Stimulated activated CD4-positive, alpha-beta T cell treated with anti-CD3 and anti-CD28 coated beads, TNF-alpha, amount 100 ng/mL, for 1 hour (primary cell): ENCODE data around the gene ZNF526.
A peak's percentile ranks its signal among the peaks of the same experiment; 100 is the strongest.

Experiments used
- DNase-seq, 3 donors: peaks; one replicate each; pipeline ENCODE4 v3.0.0-alpha.2; 2020; ENCODE audit warnings: low read depth in 3 of 3, low spot score in 1 of 3

Gene ZNF526

DNA sequence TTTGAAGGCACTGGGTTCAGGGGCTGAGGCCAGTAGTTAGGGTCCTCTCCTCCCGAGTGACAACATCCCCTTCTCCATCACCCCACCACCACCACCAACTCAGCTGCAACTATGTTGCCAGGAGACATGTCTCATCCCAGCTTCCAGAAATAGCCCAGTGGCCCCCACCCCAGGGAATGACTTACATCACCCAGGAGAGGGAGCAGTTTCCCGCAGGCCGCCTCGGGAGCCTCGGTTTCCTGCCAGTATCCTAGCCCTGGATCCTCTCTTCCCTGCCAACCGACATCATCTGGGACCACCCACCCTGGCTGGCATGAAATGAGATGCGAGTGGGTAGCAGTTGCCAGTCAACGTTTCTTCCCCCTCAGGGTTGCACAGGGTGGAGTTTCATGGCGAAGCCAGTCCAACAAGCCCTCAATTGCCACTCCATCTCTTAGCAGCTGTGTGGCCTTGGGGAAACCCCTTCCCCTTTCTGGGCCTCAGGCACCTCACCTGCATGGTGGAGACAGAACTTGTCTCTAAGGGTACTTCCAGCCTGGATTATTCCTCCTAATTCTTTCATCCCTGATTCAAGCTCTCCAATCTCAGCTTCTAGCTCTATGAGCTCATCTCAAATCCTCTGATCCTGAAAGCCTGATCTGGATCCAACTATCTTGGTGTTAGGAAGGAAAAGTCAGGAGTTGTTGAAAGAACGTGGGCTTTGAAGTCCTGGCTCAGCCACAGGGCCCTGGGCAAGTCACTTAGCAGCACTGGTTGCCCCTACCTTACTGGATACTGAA, 26.2 kb downstream of the ZNF526 start:
- no peak for DNase-seq

DNA sequence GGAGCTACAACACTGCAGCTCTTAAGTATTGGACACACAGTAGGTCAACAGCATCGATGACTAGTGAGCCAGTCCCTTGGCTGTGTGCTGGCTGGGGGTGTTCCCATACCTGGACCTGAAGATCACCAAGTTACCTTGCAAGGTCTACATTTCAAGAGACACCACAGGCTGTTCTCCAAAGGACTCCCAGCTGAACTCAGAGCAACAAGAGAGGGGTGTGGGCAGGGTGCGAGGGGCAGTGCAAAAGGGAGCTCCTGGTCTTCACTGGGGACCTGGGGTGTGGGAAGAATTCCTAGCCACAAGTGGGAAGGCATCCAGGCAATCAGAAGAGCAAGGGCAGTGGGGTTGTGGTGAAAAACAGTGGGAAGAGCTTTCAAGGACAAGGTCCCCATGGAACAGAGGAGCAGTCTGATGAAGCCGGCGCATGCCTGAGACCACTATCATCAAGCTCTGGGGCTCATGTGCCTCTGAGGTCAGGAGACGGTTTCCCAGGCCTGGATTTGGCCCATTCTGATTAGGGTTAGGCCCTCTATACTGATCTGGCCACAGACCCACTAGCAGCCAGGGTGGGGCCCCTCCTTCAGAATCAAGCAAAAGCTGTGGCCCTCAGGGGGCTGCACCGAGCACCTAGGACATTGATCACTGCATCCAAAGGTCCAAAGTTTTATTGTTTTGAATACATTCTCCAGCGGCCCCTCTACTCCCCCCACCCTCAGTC, 27.0 kb downstream of the ZNF526 start:
- no peak for DNase-seq

DNA sequence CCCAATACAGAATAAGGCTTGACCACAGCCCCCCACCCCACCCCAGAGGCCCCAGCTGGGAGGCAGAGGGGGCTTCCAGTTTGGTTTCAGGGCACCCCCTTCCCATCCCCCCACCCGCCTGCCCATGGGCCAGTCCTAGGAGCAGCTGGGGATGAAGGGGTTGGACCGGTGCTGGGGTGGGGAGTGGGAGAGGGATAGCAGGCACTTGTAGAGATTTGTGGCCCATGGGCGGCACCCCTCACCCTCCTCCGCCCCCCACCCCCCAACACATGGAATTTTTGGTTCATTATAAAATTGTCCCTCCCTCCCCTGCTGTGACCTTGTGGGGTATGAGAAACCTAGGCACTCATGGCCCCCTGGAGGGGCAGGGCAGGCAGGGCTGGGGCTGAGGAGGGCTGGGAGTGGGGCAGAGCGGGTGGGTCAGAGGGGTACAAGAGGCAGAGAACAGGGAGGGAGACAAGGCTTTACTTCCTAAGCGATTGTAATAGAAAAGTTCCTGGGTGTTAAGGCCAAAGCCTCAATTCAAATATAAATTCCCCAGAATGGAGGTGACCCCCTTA, 27.6 kb downstream of the ZNF526 start:
- DNase-seq = no peak

DNA sequence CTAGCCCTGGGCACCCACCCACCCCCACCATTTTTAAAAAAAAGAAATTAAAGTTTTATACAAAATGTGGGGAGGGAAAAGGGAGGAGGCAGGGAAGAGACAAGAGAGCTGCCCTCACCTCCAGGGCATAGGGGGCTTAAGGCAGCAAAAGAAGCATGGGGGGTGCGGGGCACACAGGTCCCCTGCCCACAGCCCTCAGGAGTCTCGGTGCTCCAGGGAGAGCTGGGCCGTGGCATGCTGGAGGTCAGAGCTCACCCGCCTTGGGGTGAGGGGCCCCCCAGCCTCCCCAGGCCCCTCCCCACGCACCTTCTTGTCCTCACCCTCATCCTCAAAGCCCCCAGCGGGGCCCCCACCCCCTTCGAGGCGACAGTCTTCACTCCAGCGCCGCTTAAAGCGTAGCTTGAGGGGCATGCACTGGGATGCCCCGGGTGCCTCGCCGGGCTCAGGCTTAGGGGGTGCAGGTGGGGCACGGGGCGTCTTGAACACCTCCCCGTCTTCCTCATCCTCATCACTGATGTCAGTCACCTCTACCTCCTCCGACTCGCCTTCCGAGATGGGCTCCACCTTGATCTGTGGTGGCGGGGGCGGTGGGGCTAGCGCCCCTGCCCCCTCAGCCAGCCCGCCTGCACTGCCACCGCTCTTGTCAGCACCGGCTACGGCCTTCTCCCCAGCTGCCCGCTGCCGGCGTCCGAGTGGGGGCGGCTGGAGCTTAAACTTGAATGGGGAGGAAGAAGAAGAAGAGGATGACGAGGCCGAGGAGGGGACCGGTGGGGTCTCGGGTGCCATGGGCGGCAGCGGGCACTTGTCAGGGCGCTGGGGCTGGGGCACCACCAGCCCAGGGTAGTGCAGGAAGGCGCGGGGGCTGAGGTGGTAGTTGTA, 28.4 kb downstream of the ZNF526 start:
- DNase-seq = no peak

DNA sequence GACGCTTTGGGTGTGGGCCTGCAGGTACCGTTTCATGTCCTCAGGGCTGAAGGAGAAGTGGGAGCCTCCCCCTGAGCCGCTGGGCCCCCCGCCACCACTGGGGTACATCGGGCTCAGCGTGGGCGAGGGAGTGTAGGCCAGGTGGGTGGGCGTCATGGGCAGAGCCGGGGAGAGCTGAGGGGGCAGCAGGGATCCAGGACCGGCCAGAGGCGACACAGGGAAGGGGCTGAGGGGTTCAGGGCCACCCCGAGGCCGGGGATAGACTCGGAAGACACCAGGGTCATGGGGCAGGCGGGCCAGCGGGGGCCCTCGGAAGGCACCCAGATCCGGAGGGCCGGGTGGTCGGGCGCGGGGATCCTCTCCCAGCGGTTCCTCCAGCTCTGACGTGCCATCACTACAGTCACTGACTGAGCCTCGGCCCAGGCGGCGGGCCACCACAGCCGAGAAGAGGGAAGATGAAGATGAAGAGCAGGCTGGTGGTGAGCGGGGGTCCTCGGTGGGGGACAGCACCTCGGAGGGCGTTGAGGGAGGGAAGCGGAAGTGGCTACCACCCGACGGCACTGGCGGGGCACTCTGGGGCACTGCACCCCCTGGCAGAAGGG, 29.1 kb downstream of the ZNF526 start:
- DNase-seq = no peak

DNA sequence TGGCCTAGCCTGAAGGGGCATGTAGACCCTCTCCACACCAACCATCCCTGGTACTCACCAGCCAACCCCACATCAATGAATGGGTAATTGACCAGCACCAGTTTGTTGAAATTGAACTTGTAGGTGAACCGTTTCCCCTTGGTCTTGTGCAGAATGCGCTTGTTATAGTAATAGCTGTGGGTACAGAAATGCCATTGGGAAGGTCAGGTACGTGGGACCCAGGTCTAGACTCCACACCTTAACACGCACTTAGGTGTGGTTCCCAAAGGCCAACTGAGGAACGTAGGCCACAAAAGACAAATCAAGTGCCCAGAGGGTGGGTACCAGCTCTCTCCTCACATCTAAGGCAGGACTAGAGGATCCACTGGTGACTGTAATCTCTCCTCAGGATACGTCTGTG, 29.7 kb downstream of the ZNF526 start:
- DNase-seq = no peak

DNA sequence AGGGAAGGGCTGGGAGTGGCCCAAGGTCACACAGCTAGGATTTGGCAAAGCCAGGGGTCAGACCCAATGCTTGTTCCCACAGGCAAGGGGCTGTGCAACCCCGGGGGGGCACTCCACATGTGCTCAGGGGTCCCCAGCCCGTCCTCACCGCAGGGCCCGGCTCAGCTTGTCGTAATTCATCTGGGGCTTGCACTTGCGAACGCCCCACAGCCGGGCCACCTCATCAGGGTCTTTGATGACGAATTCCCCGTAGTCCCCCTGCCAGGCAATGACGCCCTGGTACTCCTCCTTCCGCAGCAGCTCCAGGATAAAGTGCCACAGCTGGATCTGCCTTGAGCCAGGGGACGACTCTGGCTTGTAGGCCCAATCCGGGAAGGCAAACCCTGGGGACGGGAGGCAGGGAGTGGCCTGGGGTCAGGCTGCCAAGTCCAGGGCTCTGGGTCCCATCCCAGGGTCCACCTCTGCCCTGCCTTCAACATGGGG, 30.1 kb downstream of the ZNF526 start:
- DNase-seq = no peak

DNA sequence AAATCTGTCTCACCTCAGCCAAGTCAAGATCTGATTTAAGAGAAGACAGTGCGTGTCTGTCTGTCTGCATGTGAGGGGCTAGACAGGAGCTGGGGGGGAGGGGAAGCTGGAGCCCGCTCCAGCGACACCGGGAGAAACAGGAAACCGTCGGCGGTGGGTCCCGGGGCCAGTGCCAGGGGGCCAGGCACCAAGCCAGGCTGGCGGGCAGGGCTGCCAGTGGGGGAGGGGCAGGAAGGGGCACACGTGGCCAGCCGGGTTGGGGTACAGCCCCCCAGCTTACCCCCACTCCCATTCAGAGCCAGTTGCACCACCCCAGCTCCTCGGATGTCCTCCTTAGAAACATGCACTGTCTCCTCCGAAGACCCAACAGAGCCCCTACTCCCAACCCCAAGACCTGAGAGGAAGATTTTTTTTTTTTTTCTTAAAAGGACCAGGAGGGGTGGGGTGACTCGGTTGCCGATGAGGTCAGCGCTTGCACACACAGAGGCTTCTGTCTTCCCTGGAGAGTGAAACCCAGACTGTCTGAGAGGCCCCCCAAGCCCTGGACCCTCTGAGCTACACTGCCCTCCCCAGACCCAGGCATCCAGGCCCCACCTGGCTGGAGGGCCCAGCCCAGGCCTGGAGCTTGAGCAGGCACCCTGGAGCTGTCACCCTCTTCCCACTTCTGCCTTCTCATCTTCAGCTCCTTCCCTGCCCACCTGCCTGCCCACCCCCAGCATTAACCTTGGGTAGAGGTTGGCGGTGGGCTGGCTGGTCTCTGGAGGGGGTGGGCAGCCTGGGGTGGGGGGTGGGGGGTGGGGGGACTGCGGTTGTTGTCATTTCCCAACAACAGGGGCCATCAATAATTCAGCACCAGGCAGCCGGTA, 30.8 kb downstream of the ZNF526 start:
- no peak for DNase-seq

DNA sequence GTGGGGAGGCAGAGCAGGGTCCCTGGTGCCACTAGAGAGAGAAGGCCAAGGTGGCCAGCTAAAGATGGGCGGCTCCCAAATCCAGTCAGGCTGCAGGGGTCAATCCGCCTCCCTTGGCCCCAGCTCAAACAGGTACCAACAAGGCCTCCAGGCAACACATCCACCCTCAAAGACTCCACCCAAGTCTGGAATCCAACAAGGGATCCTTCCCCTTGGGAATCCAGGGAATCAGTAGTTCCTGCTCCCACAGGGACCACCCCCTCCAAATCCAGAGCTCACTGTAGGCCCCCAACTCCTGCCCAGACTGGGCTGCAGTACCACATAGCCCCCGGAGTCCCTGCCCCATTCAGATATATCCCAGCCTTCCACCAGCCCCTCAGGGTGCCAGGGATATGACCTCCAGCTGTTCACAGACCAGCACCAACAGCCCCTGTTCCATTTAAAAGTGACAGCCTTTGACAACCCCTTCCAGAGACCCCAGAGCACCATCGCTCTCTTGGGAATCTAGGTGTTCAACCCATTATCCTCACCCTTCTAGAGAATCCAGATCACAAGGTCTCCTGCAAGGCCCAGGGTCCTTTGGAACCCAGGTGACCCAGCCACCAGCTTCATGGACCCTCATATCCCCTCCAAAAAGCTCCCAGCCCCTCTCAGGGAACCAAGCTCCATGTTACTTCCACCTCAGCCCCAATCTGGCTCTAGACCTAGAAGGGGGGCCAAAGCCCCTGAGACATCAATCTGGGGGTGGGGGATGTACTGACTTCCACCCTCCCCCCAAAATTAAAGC, 31.7 kb downstream of the ZNF526 start:
- DNase-seq = no peak

DNA sequence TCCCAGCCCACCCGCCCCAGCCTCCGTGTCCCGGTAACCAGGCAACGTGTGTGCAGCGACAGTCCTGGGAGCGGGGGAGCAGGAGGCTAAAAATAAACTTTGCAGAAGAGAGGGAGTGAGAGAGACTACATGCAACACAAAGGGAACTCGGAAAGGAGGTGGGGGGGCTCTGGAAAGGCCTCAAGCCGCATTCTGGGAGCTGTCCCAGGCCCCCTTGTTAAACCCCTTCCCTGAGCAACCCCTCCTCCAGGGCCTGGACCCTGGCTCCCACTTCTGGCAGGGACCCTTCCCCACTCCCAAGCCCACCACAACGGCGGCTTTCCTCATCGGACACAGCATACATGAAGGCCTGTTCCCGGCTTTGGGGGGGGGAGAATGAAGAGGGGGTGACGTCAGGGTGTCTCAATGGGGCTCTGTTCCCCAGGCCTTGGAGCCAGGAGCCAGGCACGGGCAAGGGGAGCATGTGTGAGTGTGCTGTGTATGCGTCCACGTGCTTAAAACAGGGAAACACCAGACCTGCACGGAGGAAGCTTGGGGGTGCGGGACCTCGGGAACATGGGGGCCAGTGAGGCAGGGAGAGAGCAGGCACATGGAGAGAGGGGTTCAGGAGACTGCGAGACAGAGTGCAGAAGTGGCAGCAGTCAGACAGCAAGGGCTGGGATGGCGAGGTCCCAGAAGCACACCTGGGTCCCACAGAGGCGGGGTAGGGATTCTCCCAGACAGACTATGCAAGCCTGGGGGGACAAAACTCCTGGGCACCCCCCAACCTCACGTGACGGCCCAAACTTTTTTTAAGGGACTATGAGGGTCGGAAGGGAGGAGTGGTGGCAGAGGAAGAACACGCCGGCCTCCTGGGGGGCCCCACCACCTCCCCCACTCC, 32.5 kb downstream of the ZNF526 start:
- DNase-seq = no peak

DNA sequence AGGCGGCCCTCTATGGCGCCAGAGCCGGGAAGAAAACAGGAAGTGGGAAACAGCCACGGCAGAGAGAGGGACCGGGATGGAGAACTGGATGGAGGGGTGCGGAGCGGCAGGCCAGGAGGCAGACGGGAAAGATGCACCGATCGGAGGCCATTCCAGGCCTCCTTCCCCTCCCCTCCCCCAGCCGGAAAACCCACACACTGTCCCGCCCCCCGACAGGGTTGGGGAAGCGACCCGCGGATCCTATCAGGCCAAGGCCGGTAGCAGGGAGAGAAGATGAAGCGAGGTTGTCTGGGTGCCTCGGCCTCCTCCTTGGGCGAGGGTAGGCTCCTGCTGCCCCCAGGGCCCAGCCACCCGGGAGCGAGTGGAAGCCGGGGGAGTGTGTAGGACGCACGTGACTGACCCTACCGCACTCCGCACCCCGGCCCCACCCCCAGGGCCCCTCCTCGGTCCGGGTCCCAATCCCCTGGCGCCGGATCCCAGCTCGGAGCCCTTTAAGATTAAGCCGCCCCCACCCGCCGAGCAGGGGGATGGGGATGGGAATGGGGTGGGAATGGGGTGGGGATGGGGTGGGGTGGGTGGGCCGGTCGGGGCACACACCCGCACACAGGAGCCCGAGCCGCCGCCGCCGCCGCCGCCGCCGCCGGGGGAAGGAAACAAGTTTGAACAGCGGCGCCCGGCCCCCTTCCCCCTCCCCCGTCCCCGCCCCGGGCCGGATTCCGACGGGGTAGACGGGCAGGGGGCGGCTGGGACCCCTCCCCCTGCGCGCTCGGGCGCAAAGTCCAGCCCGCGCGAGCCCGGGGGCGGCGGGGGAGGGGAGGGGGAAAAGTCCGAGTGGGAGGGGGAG, 33.4 kb downstream of the ZNF526 start:
- peak in 2 of 3 donors; percentile 31 to 51 for DNase-seq

DNA sequence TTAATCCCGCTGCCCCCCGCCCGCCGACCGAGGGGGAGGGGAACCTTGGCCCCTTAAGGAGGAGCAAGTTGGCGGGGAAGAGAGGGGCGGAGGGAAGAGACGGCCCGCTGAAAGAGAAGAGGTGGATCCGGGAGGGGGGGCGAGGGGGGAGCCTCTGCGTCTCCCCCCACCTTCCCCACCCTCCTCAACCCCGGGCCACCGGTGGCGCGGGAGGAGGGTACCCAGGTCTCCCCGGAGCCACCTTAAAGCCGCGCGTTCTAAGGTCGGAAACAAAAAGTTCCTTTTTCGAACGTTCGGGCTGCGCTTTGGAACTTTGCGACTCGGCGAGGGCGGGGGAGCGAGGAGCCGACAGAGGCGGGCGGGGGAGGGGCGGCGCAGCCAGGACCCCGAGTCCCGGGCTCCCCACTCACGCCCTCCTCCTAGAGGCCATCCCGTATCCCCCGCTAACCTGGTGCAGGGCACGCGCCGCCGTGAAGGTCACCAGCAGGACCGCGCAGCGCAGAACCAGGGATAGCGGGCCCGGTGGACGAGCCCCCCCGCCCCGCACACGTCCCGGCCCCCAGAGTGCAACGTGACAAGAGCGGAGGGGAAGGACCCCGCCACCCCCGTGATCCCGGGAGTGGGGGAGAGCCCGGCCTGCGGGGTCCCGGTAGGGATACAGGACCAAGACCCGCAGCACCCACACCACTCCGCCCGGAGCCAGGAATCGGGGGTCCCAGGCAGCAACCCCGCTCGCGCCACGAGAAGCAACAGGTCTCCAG, 34.2 kb downstream of the ZNF526 start:
- peak; percentile 46 to 71 (median 57) for DNase-seq

DNA sequence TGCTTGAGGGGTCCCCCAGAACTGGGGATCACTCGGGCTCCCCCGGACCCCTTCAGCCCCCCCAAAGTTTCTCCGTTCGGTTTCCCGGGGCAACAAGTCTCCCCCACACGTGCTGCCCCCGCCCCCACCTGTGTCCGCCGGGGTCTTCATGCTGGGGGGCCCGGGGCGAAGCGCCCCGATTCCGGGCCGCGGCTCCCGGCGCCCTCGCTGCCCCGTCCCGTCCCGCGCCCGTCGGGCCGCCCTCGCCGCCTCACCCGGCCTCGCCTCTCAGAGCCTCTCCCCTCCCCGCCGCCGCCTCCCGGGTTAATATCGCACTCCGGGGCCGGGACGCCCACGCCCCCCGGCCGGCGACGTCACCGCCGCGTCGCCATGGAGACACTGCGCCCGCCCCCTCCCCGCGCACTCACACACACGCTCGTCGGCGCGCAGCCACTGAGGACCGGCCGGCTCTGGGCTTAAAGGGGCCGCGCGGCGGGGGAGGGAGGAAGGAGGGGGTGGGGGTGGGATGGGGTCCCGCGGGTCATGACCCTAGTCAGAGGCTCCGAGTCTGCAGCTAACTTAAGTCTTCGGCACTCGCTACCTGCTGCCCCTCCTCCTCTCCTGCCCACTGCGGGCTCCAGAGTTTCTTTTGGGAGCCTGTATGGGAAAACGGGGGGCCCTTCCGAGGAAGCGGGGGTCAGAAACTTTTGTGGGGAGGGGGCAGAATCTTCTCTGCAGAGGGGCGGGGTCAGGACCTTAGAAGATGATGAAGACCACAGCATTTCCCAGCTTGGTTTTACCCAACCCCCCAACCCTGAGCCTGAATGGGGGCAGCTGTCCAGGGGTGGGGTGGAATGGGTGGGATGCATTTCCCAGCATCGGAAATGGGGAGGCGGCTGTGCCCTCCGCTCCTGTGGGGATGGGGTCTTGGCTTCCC, 35.0 kb downstream of the ZNF526 start, which contains the start of gene ERF:
ERF (minus strand) TSS at position 279 of the 916 bp plus-strand sequence; CDS start at position 150, 129 bp downstream.
- peak; percentile 82 to 95 (median 93) for DNase-seq

DNA sequence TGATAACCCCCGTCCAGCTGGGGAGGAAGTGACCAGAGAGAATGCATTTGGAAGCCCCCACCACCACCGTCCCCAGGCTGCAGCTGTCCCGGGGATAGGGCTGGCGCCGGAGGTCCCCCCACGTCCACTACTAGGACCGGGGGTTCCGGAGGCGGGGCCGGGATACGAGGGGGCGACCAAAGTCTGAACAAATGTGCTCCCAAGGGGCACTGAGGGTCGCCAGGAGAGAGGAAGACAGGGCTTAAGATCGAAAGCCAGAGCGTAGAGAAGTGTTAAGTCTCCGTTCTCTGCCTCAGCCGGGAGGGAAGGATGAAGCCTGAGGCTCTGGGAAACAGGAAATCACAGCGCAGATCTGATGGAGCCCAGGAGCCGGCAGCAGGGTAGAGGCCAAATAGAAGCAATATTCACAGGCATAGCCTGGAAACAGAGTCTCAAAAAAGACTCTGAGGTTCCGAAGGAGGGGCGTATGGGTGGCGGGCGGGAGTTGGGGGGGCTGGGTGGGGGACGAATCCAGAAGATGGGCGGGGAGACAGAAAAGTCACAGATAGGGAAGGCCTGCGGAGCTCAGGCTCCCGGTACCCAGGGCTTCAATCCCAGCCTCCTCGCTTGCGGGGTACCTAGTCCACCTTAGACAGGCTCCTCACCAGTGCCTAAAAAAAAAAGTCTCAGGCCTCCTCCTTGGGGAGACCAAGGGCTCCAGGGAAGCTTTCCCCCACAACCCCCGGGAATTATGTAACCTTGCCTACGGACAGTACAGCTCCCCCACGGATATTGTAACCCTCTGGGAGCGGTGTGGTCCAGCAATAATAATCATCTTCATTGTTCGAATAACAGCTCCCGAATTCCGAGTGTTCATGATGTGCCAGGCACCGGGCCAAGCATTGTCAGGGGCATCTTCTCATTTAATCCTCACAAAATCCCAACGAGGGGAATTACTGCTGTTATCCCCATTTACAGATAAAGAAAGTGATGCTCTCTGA, 35.9 kb downstream of the ZNF526 start:
- DNase-seq = no peak
